WTC11 (cell line): ENCODE data around the gene PLA2G12B. TPM values are rescaled to one million over a fixed set of nuclear protein-coding genes. Genes with fewer than 3 reads are reported as not detected.
"Not testable (repeated sequence)": the region's sequence is repeated elsewhere in the genome, so short reads cannot be mapped to it uniquely, and the experiment has no call there.

Experiments
- ATAC-seq: fragments of 200-7000 bp; cut with Tn5 transposase; 2 replicates; pipeline ENCODE4 v1.10.0; 2021; ENCODE audit warnings: mild to moderate bottlenecking, moderate library complexity
- CTCF ChIA-PET: fragments of 300-600 bp; sonication (Branson Sonifier 250); formaldehyde crosslinking; loops from one replicate; lab custom pipeline; 2021; ENCODE audit warnings: antibody characterized with exemption; lab: Charles Lee
- POLR2A ChIA-PET: fragments of 350-600 bp; sonication (Branson Sonifier 250); formaldehyde crosslinking; loops from one replicate; lab custom pipeline; 2021; ENCODE audit warnings: antibody characterized with exemption; lab: Charles Lee
- DNase-seq: peaks from one replicate; pipeline ENCODE4 v3.0.0; 2021; ENCODE audit warnings: low spot score
- H3K27ac Mint-ChIP-seq: 2 replicates; pipeline ENCODE4 v1.8.0; 2021; ENCODE audit warnings: mixed read lengths
- H3K27me3 Mint-ChIP-seq: 2 replicates; pipeline ENCODE4 v1.8.0; 2021; ENCODE audit warnings: low read depth, mild to moderate bottlenecking, moderate library complexity, mixed read lengths
- H3K36me3 Mint-ChIP-seq: 2 replicates; pipeline ENCODE4 v1.8.0; 2021; ENCODE audit warnings: mixed read lengths
- H3K4me1 Mint-ChIP-seq: 2 replicates; pipeline ENCODE4 v1.8.0; 2022; ENCODE audit warnings: mixed read lengths
- H3K4me3 Mint-ChIP-seq: 2 replicates; pipeline ENCODE4 v1.8.0; 2021; ENCODE audit warnings: mild to moderate bottlenecking, moderate library complexity, mixed read lengths
- H3K9me3 Mint-ChIP-seq: 2 replicates; pipeline ENCODE4 v1.8.0; 2021; ENCODE audit warnings: mixed read lengths
- ERG ChIP-seq: fragments of 250-450 bp; sonication (Bioruptor Pico); IDR thresholded peaks from 2 replicates; pipeline ENCODE4 v1.8.0; 2021; ENCODE audit warnings: mild to moderate bottlenecking
- ESRRA ChIP-seq: sonication (generic); formaldehyde crosslinking; IDR thresholded peaks from 2 replicates; pipeline ENCODE4 v1.8.1; 2022; ENCODE audit warnings: mild to moderate bottlenecking, missing genetic modification reagents, borderline replicate concordance
- MLX ChIP-seq: sonication (generic); formaldehyde crosslinking; IDR thresholded peaks from 2 replicates; pipeline ENCODE4 v1.8.1; 2023; ENCODE audit warnings: mild to moderate bottlenecking, missing genetic modification reagents, moderate library complexity
- STAT6 ChIP-seq: sonication (generic); formaldehyde crosslinking; conservative IDR thresholded peaks from 2 replicates; pipeline ENCODE4 v1.8.1; 2023; ENCODE audit warnings: mild to moderate bottlenecking, low read depth, missing genetic modification reagents, moderate library complexity
- USF2 ChIP-seq: sonication (generic); formaldehyde crosslinking; IDR thresholded peaks from 2 replicates; pipeline ENCODE4 v1.8.1; 2023; ENCODE audit warnings: mild to moderate bottlenecking, missing genetic modification reagents, moderate library complexity
- ZMAT4 ChIP-seq: fragments of 250-450 bp; sonication (Bioruptor Pico); IDR thresholded peaks from 2 replicates; pipeline ENCODE4 v1.9.0; 2021; ENCODE audit warnings: mild to moderate bottlenecking
- ZNF416 ChIP-seq: fragments of 250-450 bp; sonication (Bioruptor Pico); IDR thresholded peaks from 2 replicates; pipeline ENCODE4 v1.9.0; 2021; ENCODE audit warnings: mild to moderate bottlenecking, inconsistent platforms
- ZNF532 ChIP-seq: fragments of 250-450 bp; sonication (Bioruptor Pico); IDR thresholded peaks from 2 replicates; pipeline ENCODE4 v1.9.0; 2021; ENCODE audit warnings: mild to moderate bottlenecking, borderline replicate concordance
- ZNF671 ChIP-seq: fragments of 250-450 bp; sonication (Bioruptor Pico); IDR thresholded peaks from 2 replicates; pipeline ENCODE4 v1.8.0; 2021; ENCODE audit warnings: mild to moderate bottlenecking
- total RNA-seq: library from RNA; stranded (reverse); gene quantifications from 3 replicates; pipeline ENCODE4 v1.2.3, GENCODE V29; 2021

The PLA2G12B gene
- total RNA-seq, 1 experiment from 2014 or later = not detected

GRCh38 chr10:72997099-72997498, 42.5 kb upstream of the PLA2G12B start (continued):
- no peak for TF ChIP-seq ZNF532 (CRISPR knock-in tag)

GRCh38 chr10:72995459-72995858, 40.9 kb upstream of the PLA2G12B start:
- H3K9me3 Mint-ChIP-seq = peaks cover 29% of the 10 kb centered on the region
- DNase-seq, ATAC-seq, H3K4me3 Mint-ChIP-seq, POLR2A ChIA-PET, H3K4me1 Mint-ChIP-seq, CTCF ChIA-PET, H3K27me3 Mint-ChIP-seq, H3K27ac Mint-ChIP-seq, H3K36me3 Mint-ChIP-seq: not testable (repeated sequence)

- H3K36me3 Mint-ChIP-seq, DNase-seq, H3K4me3 Mint-ChIP-seq, H3K4me1 Mint-ChIP-seq, H3K27me3 Mint-ChIP-seq, POLR2A ChIA-PET, H3K27ac Mint-ChIP-seq: not testable (repeated sequence)
- ATAC-seq = peak; percentile 68
- CTCF ChIA-PET = interaction anchor here (1.1 kb wide), 1 partner anchor 36 kb away, joined by 3 read pairs; no protein-coding TSS in a partner anchor
- H3K9me3 Mint-ChIP-seq = peaks cover 16% of the 10 kb centered on the region
These were observed 35.2 kb upstream of the PLA2G12B start for GRCh38 chr10:72989771-72990170.

- H3K9me3 Mint-ChIP-seq = peaks cover 22% of the 10 kb centered on the region
- H3K27ac Mint-ChIP-seq, POLR2A ChIA-PET, H3K4me3 Mint-ChIP-seq, H3K36me3 Mint-ChIP-seq, H3K4me1 Mint-ChIP-seq, CTCF ChIA-PET, H3K27me3 Mint-ChIP-seq, ATAC-seq, DNase-seq: not testable (repeated sequence)
These were observed 30.0 kb upstream of the PLA2G12B start for GRCh38 chr10:72984618-72985017.

GRCh38 chr10:72981882-72982529, 27.4 kb upstream of the PLA2G12B start:
- no peak overlapping the region for H3K27ac Mint-ChIP-seq
- no peak; the same call in 1 of the 2 replicates for ATAC-seq
- peaks cover 40% of the 10 kb centered on the region for H3K9me3 Mint-ChIP-seq
- H3K27me3 Mint-ChIP-seq = peaks cover 3% of the 10 kb centered on the region; the same call in 1 of the 2 replicates
- no peak for DNase-seq
- H3K36me3 Mint-ChIP-seq = peaks cover 28% of the 10 kb centered on the region
- no peak overlapping the region for H3K4me3 Mint-ChIP-seq
- ChIA-PET POLR2A (interaction anchor here (0.7 kb wide), 1 partner anchor 19 kb away, joined by 6 read pairs; no protein-coding TSS in a partner anchor), CTCF (no interaction called here)
- no peaks in the 10 kb centered on the region for H3K4me1 Mint-ChIP-seq
- TF ChIP-seq MLX (CRISPR knock-in tag) (no peak), ZNF416 (CRISPR knock-in tag) (no peak), ZNF671 (CRISPR knock-in tag) (no peak), ZMAT4 (no peak), ERG (CRISPR knock-in tag) (no peak), USF2 (no peak), STAT6 (CRISPR knock-in tag) (no peak), ESRRA (CRISPR knock-in tag) (no peak), ZNF532 (CRISPR knock-in tag) (no peak)
